HuH-7.5 (cell line): ENCODE data around the gene PRDM8.

Experiments used
- DNase-seq: peaks from one replicate; pipeline ENCODE4 v3.0.0; 2011; ENCODE audit warnings: low spot score

The PRDM8 gene

DNA sequence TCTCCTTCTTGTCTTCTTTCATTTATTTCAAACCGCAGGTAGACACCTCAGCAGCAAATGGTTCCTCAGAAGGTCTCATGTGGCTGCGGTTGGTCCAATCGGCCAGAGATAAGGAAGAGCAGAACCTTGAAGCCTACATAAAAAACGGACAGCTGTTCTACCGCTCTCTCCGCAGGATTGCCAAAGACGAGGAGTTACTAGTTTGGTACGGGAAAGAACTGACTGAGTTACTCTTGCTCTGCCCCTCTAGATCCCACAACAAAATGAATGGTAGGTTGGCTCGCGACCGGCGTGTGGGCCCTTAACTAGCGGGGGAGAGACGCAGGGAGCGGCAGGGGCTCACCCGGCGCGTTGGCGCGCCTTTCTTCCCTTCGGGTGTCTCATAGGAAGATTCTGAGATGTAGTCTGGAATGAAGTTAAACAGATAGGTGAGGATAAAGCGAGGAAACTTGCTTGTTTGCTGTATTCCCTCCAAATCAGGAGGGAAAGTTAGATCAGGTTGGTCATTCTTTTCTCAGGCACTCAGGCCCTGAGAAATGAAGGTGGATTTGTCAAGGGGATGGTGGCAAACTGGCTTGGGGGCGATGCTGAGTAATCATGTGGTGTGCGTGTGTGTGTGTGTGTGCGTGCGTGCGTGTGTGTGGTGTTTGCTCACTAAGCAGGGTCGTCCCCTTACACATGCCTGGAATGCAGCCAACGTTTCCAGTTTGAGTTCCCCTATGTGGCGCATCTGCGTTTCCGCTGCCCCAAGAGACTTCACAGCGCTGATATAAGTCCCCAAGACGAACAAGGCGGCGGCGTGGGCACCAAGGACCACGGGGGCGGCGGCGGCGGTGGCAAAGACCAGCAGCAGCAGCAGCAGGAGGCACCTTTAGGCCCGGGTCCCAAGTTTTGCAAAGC, 4.2 kb downstream of the PRDM8 start:
- no peak for DNase-seq

DNA sequence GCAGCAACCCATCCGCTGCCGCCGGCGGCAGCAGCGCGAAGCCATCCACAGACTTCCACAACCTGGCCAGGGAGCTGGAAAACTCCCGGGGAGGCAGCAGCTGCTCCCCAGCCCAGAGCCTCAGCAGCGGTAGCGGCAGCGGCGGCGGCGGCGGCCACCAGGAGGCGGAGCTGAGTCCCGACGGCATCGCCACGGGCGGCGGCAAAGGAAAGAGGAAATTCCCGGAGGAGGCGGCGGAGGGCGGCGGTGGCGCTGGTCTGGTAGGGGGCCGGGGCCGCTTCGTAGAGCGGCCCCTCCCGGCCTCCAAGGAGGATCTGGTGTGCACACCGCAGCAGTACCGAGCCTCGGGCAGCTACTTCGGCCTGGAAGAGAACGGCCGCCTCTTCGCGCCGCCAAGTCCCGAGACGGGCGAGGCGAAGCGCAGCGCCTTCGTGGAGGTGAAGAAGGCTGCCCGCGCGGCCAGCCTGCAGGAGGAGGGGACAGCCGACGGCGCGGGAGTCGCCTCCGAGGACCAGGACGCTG, 4.9 kb downstream of the PRDM8 start:
- peak; percentile 89 for DNase-seq

DNA sequence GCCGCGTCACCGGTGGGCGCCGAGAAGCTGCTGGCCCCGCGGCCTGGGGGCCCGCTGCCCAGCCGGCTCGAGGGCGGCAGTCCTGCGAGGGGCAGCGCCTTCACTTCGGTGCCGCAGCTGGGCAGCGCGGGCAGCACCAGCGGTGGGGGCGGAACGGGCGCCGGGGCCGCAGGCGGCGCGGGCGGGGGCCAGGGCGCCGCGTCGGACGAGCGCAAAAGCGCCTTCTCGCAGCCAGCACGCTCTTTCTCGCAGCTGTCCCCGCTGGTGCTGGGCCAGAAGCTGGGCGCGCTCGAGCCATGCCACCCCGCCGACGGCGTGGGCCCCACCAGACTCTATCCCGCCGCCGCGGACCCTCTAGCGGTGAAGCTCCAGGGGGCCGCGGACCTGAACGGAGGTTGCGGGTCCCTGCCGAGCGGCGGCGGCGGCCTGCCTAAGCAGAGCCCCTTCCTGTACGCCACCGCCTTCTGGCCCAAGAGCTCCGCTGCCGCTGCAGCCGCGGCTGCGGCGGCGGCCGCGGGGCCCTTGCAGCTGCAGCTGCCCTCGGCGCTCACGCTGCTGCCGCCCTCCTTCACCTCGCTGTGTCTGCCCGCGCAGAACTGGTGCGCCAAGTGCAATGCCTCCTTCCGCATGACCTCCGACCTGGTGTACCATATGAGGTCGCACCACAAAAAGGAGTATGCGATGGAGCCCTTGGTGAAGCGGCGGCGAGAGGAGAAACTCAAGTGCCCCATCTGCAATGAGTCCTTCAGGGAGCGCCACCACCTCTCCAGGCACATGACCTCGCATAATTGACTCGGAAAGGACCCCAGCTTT, 5.6 kb downstream of the PRDM8 start:
- DNase-seq = no peak

DNA sequence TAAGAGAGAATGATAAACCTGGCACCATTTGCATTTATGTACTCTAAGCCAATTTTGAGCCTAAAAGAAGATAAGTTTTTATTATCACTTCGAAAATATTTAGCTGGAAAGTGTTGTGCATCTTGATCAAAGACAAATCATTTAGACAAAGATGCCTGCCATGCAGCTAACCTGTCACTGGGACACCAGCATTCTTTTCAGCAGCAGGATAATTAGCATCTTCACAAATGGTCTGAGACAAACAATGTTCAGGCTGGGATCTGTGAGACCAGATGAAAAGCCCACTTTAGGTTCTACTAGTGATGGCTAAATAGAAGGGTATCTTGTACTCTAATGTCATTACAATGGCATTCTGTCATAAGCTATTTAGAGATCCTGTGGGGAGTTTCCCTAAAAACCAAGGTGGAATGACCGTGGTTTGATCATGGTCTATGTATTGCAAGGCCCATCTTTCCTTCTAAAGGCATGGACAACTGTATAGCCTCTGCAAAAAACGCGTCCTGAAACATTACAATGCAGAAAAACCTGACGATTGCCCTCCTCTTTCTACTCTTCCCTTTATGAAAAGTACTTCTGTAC, 7.2 kb downstream of the PRDM8 start:
- DNase-seq = no peak

DNA sequence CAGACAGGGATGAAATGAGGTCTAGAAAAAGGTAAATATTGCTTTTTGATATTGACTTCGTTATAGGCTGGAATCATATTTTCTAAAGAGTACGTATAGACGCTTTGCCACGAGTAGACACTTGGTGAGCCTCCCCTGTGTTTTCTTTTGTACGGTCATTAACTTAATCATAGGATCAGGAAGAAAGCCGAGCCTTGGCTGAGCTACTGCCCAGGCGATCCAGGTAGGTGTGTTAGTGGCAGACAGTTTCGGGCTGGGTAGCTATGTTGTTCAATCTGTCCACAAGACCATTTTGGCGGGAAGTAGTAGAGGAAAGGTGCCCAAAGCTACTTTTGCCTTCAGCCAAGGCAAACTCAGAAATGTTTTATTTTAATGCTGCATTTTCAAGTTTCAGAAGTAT, 8.8 kb downstream of the PRDM8 start:
- no peak for DNase-seq

DNA sequence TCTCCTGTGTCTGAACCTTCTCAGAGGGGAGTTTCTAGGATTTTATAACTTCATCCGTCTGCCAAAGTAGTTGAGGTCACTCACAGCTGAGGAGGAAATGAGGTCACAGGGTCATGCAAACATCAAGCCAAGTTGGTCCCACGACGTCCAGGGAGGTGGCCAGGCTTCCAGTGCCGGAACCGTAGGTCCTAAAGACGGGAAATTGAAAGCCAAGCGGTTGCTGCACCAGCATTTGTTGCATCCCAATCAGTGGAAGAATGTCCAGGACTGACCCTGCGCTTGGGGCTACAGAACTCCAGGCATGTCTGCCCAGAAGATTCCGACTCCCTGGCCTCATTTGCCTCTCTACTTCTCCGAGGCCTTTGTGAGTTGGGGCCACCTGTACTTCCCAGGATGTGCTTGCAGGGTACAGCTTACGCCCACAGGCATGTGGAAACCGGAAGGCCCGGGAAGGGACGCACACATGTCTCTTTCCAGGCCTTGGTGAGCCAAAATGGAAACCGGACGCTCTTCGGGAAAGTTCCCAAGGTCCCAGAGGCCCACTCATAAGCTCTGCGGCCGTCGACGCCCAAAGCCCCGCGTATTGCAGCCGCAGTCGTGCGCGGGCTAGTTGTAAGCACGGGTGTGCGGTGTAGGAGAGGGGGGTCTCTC, 9.3 kb downstream of the PRDM8 start:
- no peak for DNase-seq

DNA sequence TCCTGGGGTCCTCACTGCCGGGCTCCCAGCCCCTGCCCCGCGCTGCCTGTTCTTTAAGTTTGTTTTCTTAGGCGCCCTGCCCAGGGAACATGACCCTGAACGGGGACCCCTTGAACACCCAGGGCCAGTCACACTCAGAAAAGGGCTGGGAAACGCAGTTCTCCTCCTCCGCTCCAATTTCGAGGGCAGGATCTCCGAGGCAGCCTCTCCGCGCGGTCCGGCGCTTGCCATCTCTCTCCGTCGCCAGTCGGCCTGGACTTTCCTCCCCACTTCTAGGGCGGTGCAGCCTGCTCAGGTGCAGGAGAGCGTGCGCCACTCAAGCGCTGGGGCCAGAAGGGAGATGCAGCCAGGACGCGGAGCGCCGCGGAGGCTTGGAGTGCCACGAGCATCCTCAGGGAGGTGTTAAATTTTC, 9.9 kb downstream of the PRDM8 start:
- DNase-seq = no peak

DNA sequence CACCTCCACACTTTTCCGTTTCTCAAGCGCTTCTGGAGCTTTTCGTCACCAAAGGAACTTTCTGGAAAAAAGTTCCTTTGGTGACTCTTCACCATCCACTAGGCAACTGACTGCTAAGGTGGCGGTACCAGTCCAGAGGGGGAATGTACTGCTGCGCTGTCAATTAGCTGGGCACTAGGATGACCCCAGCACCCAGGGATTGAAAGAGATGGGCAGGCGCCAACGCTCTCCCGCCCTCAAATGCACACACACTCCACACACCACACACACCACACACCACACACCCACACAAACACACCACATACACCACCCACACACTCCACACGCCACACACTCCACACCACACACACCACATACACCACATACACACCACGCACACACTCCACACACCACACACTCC, 10.4 kb downstream of the PRDM8 start:
- DNase-seq = no peak

DNA sequence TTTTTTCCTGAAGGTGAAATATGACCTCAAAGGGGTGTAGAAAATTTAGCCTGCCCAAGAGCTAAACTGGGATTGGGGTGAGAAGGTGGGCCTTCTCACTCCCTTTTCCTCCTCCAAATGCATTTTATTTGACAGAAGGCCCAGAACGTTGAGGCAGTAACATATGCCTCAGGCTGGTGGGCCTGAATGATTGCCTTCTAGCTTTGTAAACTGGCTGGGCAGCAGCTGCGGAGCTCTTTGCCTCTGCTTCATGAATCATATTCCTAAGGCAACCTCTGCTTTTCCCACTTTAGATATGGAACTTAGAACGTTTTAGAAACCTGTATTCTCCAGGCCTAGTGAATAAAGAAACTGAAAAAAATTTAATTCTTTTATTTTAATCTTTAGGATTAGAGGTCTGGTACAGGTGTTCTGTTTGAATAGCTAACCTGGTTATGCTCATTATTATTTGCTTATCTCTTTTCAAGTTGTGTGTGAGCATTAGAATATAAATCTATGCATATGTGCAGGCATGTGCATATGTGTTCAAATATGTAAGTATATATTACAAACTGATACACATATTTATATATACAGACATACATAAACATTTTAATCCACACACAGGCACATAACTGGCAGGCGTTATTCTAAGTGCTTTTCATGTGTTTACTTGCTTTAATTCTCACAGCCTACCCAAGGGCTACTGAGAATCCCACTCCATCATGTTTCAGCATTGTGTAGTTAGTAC, 11.5 kb downstream of the PRDM8 start:
- no peak for DNase-seq

DNA sequence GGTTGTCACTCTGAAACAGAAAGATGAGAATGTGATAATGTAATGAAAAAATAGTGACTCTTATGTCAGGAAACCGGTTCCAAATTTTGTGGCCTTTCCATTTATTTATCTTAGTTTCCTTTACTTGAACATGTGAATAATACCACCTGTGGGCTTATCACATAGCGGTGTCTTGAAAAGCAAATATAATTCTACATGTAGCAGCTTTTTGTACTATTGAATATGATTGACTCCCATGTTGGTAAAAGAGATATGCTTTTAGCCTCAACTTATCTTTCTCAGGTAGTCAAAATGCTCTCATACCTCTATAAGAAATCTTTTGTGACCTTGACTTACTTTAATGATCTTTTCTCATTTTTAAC, 12.0 kb downstream of the PRDM8 start:
- DNase-seq = no peak

DNA sequence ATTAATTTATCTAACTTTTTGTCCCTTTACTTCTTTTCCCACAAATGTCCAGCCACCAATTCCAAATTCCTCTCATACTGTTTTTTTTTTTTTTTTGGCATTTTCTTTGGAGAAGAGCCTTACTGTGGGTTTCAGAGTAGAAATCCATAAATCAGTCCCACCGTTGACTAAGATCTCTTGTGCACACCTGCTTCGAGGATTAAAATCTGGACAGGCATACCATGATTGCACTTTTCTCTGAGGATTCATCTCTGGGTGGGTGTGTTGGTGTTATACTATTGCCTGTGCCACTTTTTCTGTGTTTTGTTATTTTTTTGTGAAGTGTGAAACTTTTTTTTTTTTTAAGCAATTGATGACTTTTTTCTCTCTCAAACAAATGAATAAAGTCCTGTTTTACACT, 13.2 kb downstream of the PRDM8 start:
- no peak for DNase-seq

DNA sequence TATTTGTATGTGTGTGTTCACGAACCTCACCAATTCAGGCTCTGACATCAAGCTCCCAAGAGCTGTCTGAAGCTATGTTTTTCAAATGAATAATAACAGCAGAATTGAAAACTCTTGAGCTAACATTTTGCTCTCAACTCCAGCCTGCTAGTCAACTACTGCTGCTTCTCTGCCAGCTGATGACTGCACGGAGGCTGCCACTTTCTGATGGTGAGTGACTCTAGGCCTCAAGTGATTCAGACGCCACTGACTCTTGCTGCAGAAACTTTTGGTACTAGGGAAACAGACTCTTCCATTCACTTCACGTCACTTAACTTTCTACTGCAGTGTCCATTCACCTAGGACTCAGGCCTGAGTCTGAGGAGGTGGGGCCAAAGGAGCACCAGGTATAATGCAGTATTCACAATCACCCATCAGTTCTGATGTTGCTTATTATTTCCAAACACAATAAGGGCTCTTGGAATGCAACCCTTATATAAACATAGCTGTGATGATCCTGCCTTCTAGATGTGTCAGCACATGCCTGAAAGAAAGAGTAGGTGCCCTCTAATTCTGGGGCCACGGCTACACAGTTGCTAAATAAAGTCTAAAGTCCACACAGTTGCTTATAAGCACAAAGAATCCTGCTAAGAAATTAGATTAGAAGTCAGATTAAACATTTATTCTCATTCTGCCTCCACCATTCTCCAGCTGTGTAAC, 16.0 kb downstream of the PRDM8 start:
- no peak for DNase-seq

DNA sequence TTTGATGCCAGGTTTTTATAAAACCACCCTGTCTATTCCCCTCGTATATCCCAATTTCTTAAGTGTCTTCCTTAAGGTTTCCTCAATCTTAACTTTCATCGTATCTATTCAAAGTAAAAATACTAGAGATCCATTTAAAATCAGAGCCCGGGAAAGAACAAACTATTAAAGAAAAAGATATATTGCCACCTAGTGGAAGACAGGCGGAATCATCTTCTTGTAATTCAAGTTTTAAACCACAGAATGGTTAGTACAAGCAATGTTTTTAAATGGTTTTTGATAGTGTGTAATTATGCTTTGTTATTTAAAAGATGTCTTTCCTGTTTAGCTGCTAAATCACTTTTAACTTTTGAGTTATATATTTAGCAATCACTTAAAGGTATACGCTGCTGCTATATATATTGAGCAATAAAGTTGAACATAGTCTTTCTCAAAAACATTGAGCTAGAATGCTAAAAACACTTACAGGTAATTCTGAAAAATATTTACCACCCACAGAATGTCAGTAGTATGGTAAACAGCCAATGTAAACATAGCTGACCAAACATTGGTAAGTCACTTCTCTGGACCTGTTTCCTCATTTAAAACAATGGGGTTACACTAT, 18.2 kb downstream of the PRDM8 start:
- no peak for DNase-seq

DNA sequence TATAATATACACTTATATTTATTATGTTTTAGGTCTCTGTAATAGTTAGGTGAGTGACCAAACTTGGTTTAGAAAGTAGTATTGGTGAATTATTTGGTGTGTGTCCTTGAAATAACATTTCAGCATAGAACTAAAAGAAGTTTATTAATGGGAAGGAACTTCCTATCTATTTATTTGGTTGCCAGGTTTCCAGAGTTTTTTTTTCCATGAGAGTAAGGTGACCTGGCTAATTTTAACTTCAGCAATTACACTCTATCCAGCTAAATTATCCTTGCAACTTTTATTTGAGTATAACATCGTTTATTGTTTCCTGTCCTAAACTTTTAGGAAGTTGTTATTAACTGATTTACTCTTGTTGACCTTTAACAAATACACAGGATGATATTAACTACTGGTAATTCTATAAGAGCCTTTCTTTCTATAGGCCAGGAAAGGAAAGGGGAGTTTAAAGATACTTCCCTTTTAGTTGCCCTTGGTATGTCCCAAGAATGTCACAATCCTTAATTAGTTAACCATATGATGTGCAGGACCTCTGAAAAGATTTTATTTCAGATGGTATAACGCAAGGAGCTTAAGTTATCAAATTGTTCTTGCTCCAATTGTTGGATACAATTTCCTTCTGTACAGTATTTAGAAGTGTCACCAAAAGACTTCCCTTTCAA, 18.9 kb downstream of the PRDM8 start:
- no peak for DNase-seq

DNA sequence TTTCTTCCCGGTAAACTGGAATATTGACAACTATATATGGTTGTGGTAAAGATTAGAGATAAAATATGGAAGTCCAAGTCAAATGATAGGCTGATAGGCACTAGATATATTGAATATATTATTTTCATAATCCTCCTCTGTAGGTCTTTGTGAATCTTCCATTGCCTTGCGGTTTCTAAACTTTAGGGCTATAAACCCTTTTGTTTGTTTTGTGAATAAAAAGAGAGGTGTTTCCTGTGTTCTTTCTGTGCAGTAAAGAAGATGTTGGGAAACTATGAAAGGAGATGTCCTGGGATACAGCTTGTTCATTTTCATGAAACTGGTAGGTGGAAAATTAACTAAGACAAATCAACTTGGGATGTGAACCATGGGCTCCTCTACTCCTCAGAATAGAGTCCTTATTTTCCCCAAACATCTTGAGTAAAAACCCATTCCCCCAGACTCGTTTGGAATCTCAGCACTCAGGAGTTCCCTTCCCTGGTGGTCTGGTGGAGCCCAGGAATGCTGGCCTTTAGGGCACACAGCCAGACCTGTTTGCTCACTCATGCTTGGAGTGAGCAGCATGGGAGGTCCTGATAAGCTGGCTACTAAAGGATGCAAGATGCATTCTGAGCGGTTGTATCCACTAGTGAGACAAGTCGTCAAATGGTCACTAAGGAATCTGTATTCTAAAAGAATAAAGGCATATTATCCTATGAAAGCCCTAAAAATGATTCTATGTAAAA, 22.2 kb downstream of the PRDM8 start:
- no peak for DNase-seq

DNA sequence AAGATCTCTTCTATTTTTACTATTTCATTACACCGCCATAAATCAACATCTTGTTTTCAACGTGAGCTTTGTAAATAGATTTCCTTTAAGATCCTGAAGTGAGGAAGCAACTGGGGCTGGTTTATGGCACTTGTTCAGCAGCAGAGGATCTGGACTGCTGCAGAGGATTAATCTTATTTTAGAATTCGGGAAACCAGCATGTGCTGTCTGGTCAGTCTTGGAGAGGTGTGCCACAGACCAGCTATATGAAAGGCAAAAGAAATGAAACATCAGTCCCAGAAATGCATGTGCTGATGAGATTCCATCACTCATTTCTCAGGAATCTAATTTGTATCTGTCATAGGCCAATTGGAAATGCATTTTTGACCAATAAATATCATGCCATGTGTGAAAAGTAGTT, 23.4 kb downstream of the PRDM8 start:
- DNase-seq = no peak

DNA sequence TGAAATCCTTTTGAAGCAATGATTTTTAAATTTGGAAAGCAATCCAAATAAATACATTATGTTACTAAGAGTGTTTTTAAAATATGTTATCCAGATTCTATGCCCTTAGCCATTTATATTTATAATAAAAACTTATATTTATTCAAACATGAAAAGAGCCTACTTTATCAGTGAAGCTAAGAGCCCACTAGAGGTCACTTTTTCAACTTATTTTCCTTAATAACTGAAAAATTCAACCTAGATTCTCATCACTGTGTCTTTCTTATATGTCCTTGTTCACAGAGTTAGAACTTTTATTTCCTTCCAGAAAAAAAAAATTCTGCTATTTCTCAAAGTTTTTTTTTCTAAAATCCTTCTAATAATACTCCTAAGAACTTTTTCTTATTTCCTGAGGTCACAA, 23.9 kb downstream of the PRDM8 start:
- DNase-seq = no peak

DNA sequence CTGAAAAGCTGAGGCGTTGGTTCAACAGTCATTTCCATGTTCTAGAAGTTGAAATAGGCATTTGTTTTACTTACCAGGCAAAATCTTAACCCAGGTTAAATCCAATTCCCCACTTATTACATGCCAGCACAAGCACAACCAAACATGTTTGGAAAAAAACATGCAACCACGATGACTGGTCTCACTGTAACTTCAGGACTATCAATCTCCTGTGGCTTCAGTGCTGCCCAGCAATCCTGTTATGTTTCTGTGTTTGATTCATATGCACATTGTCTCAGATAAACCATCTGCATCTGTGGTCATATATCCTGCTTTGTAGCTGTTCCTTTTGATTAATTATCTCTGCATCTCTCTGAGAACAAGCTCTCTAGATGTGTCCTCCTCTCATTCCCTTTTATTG, 28.3 kb downstream of the PRDM8 start:
- DNase-seq = no peak

DNA sequence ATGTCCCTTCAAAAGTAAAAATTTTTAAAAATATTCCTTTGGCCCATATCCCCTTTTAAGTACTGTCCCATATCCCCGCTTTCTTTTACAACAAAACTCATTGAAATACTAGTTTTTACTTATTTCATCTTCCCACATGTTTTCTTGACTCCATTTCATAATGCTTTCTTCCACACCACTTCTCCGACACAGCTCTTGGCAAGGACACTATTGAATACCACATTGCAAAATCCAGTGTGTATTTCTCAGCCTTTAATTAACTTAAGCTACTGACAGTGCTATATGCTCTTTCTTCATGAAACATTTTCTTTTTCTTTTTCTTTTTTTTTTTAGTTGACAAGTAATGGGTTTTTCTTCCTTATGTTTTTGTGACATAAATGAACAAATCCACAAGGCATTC, 28.8 kb downstream of the PRDM8 start:
- no peak for DNase-seq
